HTR-8/SVneo (cell line): Measurements from ENCODE around the gene HYOU1.
"Not testable (repeated sequence)": the region's sequence is repeated elsewhere in the genome, so short reads cannot be mapped to it uniquely, and the experiment has no call there.

Source experiments
- DNase-seq: peaks from one replicate; pipeline ENCODE4 v3.0.0; 2011; ENCODE audit warnings: low spot score, mixed read lengths; ENCODE audit not compliant: insufficient read length
- FAIRE-seq: peaks from 2 replicates; lab custom pipeline; 2011; peaks lifted over from hg19 to GRCh38; lab: Jason Lieb, UNC

HYOU1 gene

DNA sequence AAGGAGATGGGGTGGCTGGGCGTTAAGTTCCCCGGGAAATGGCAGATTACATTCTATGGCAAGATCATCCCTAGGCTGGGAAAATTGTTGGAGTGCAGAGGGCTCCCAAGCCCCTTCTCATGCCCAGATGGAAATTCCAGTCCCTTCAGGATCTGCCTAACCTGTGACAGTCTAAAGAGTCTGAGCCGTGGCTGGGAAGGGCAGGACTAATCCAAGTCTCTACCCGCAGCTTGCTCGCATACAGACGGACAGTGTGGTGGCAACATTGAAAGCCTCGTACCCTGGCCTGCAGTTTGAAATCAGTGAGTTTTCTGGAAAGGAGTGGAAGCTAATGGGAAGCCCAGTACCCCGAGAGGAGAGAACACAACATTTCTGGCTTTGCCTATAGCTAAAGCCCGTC is 31.4 kb upstream of the HYOU1 start:
- DNase-seq (no peak), FAIRE-seq (no peak)

GRCh38 chr11:119087747-119088241 is 30.8 kb upstream of the HYOU1 start:
- no peak for DNase-seq
- FAIRE-seq = no peak

DNA sequence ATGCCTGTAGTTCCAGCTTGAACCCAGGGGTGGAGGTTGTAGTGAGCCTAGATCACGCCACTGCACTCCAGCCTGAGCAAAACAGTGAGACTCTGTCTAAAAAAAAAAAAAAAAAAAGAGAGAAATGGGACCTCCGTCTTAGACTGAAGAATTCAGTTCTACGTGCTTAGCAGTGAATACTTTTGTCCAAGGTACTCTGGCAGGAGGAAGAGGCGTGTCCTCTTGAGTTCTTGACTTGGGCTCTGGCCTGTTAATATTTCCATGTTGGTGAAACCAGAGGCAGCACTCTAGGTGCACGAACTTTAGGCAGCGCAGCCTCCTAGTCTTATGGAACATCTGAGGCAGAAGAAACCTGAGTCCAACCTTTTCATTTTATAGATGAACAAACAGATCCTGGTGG is 30.1 kb upstream of the HYOU1 start:
- FAIRE-seq (no peak), DNase-seq (no peak)

DNA sequence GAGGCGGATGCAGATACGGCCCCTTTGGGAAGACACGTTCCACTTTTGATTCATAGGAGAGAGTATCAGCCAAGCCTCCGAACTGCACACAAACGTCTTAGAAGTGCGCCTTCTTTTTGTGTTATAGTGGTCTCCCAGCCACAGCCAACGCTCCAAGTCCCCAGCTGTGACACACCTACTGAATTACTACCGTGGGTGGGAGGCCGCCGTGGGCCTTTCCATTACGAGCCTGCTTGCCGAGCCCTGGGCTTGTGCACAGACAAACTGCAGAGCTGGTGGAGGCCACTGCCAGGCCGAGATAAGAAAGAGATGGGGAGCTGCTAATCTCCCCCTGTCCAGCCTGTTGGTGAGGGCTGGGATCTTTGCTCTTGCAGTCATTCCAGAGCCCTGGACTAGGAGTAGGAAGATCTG is 28.4 kb upstream of the HYOU1 start:
- no peak for DNase-seq
- no peak for FAIRE-seq

- peak; percentile 94 for DNase-seq
- peak; percentile 98 for FAIRE-seq
Observed at GRCh38 chr11:119084663-119085436, 27.8 kb upstream of the HYOU1 start, which contains the start of gene HMBS. TSS of gene HMBS (plus strand) at chr11:119084881. CDS start at chr11:119085034, 153 bp downstream.

GRCh38 chr11:119081682-119082260 is 24.8 kb upstream of the HYOU1 start:
- FAIRE-seq (no peak), DNase-seq (no peak)

- DNase-seq (no peak), FAIRE-seq (no peak)
Observed at GRCh38 chr11:119078675-119079420, 21.8 kb upstream of the HYOU1 start.

DNA sequence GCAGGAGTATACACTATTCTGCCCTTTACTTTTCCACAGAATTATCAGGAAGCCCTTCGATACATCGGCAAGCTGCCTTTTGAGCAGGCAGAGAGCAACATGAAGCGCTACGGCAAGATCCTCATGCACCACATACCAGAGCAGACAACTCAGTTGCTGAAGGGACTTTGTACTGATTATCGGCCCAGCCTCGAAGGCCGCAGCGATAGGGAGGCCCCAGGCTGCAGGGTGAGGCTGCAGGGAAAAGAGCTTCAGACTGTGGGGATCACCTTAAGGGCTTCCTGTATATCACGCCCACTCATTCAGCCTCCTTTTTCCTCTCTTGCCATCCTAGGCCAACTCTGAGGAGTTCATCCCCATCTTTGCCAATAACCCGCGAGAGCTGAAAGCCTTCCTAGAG is 20.8 kb upstream of the HYOU1 start:
- FAIRE-seq = no peak
- DNase-seq = no peak

DNA sequence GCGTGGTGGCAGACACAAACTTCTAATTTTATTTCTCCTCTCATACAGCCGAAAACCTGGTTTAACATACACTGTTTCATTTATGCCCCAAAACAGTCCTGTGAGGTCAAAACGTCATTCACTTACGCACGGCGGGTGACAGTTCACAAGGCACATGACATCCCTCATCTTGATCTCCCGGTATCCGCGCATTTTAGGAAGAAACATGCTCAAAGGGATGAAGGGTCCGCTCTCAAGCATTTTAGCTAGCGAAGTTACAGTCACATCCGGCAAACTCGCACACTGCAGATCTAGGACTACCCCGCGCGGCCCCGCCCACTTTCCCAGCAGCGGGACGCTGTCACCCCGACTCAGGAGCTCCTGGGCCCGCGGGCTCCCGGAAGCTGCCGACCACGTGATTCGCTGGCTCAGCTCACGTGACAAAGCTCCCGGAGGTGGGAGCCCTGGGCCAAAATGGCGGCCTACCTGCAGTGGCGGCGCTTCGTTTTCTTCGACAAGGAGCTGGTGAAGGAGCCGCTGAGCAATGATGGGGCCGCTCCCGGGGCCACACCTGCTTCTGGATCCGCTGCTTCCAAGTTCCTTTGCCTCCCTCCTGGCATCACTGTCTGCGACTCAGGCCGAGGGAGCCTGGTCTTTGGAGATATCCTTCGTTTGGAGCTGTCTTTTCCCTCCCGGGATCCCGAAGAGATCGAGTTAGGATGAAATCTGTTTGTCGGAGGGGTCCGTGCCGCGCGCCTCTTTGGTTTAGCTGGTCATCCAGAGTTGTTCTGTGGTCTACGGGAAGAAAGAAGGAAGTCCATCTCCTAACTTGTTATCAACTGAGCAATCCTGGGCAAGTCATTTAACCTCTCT is 10.6 kb upstream of the HYOU1 start, which contains the start of gene VPS11:
TSS of gene VPS11 (plus strand) at position 448 of the 852 bp plus-strand sequence. CDS start at position 454, 6 bp downstream.
- peak; percentile 98 for DNase-seq
- FAIRE-seq = peak; percentile 83

- DNase-seq (no peak), FAIRE-seq (no peak)
Observed at GRCh38 chr11:119065369-119065768, 8.4 kb upstream of the HYOU1 start.

GRCh38 chr11:119062779-119063178 is 5.8 kb upstream of the HYOU1 start:
- no peak for FAIRE-seq
- no peak for DNase-seq

DNA sequence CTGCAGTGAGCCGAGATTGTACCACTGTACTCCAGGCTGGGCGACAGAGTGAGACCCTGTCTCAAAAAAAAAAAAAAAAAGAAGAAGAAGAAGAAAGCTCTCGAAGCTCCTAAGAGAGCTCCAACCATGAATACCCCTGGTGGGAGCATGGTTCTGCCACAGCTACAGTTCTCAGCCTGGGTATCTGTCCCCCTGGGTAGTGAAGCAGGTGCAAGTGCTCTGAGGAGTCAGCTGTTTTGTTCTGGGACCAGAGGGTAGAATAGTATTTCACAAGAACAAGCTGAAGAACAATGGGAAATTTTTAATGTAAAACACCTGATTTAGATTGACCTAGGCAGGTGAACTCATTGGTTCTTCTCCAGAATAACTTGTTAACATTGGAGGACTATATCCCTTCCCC is 4.3 kb upstream of the HYOU1 start:
- no peak for DNase-seq
- FAIRE-seq = no peak

- DNase-seq, FAIRE-seq: not testable (repeated sequence)
Observed at GRCh38 chr11:119059128-119059527, 2.1 kb upstream of the HYOU1 start.

- FAIRE-seq = no peak
- peak; percentile 22 for DNase-seq
Observed at GRCh38 chr11:119056421-119056999, 495 bp downstream of the HYOU1 start.

DNA sequence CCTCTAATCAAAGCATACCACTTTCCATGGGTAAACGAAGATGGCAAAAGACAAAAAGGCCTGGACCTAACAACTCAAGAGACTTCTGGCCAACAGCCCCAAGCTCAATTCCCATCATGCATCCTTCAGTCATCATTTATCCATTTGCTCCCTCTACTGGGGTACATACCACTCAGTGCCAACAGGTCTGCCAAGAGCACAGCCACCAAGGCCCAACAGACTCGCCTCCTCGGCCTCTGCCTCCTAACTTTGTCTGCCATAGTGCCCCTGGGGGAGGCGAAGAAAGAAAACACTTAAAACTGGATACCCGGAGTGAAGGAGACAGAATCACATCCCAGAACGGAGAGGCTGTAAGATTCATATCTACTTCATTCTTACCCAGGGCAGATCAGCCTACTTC is 1.1 kb downstream of the HYOU1 start:
- DNase-seq (peak; percentile 44), FAIRE-seq (peak; percentile 4)

GRCh38 chr11:119054418-119054817 is 2.6 kb downstream of the HYOU1 start:
- DNase-seq (no peak), FAIRE-seq (no peak)

GRCh38 chr11:119052163-119052814 is 4.7 kb downstream of the HYOU1 start:
- no peak for DNase-seq

GRCh38 chr11:119051440-119052162 is 5.4 kb downstream of the HYOU1 start:
- no peak for DNase-seq
- FAIRE-seq = no peak

More at GRCh38 chr11:119052163-119052814, 4.7 kb downstream of the HYOU1 start:
- FAIRE-seq = peak; percentile 44
